HG03460 (cell line): ENCODE data around the gene PDE7B.

ENCODE experiments used
- ATAC-seq: cut with Tn5 transposase; IDR thresholded peaks from one replicate; pipeline ENCODE4 v1.9.1; 2021; ENCODE audit not compliant: unreplicated experiment

The PDE7B gene

GRCh38 chr6:136061701-136062100 lies 210.2 kb downstream of the PDE7B start:
- no peak for ATAC-seq

GRCh38 chr6:136063096-136063495 lies 211.6 kb downstream of the PDE7B start:
- no peak for ATAC-seq

GRCh38 chr6:136066005-136066404 lies 214.5 kb downstream of the PDE7B start:
- no peak for ATAC-seq

GRCh38 chr6:136067731-136068341 lies 216.3 kb downstream of the PDE7B start:
- no peak for ATAC-seq

GRCh38 chr6:136069119-136069518 lies 217.6 kb downstream of the PDE7B start:
- no peak for ATAC-seq

- no peak for ATAC-seq
Observed at GRCh38 chr6:136070815-136071214, 219.3 kb downstream of the PDE7B start.

- ATAC-seq, result no peak
Observed at GRCh38 chr6:136072691-136073090, 221.2 kb downstream of the PDE7B start.

GRCh38 chr6:136073216-136073615 lies 221.7 kb downstream of the PDE7B start:
- no peak for ATAC-seq

- no peak for ATAC-seq
Observed at GRCh38 chr6:136076496-136076895, 225.0 kb downstream of the PDE7B start.

GRCh38 chr6:136077834-136078576 lies 226.5 kb downstream of the PDE7B start:
- ATAC-seq, result no peak

GRCh38 chr6:136079701-136080565 lies 228.4 kb downstream of the PDE7B start:
- ATAC-seq, result no peak

GRCh38 chr6:136083540-136083939 lies 232.0 kb downstream of the PDE7B start:
- ATAC-seq, result no peak

- ATAC-seq, result no peak
Observed at GRCh38 chr6:136084403-136084802, 232.9 kb downstream of the PDE7B start.

GRCh38 chr6:136085370-136086115 lies 234.0 kb downstream of the PDE7B start:
- ATAC-seq, result no peak

- no peak for ATAC-seq
Observed at GRCh38 chr6:136086686-136087085, 235.2 kb downstream of the PDE7B start.

- ATAC-seq, result no peak
Observed at GRCh38 chr6:136087986-136088385, 236.5 kb downstream of the PDE7B start.

- no peak for ATAC-seq
Observed at GRCh38 chr6:136088693-136089092, 237.2 kb downstream of the PDE7B start.

GRCh38 chr6:136089876-136090275 lies 238.4 kb downstream of the PDE7B start:
- no peak for ATAC-seq

- ATAC-seq, result no peak
Observed at GRCh38 chr6:136090929-136091328, 239.4 kb downstream of the PDE7B start.

GRCh38 chr6:136092897-136093296 lies 241.4 kb downstream of the PDE7B start:
- no peak for ATAC-seq

GRCh38 chr6:136093835-136094234 lies 242.3 kb downstream of the PDE7B start:
- no peak for ATAC-seq
